ENCODE results near the gene FBXO9. TPM values are rescaled to one million over a fixed set of nuclear protein-coding genes. Genes with fewer than 3 reads are reported as not detected.

The FBXO9 gene
- total and polyA plus RNA-seq, 2 of the 8 experiments (the other 6 are each of a cell fraction or from before 2014, with no cell fraction given) = 41.3 to 50.9 TPM

GRCh38 chr6:53089948-53090347 lies 24.7 kb downstream of the FBXO9 start:
- no peaks in the 10 kb centered on the region for H3K27me3 ChIP-seq (replicated peaks in 1 of 4; ENCODE audit: control insufficient read depth in 3 of 4, extremely low read depth in 1 of 4, insufficient read depth in 3 of 4, low read length in 3 of 4)
- no peak overlapping the region for H3K23ac ChIP-seq (ENCODE audit: insufficient read length)
- no peaks in the 10 kb centered on the region for H3K79me1 ChIP-seq (ENCODE audit: low read depth, low read length)
- H3K56ac ChIP-seq (replicated peaks; ENCODE audit: insufficient read length, low read depth, low read length) = no peak overlapping the region
- no peak overlapping the region for H4K5ac ChIP-seq (ENCODE audit: insufficient read length, low read depth, low read length)
- no peak overlapping the region for H4K91ac ChIP-seq (replicated peaks; ENCODE audit: insufficient read length, low read length)
- no peak overlapping the region for H2AK5ac ChIP-seq (ENCODE audit: low read depth, low read length)
- POLR2A ChIA-PET (ENCODE audit: partially characterized antibody) = no interaction called here
- DNase-seq (ENCODE audit: low read depth in 1 of 2, low spot score in 2 of 2) (no peak), FAIRE-seq (no peak)
- H3K4me3 ChIP-seq (ENCODE audit: extremely low read depth in 1 of 4, insufficient read depth in 2 of 4, low read depth in 3 of 4, low read length in 4 of 4) = no peak overlapping the region
- H3K9me3 ChIP-seq (ENCODE audit: insufficient read depth in 2 of 2, low read depth in 1 of 2, low read length in 1 of 2) = no peaks in the 10 kb centered on the region
- CTCF ChIA-PET (ENCODE audit: partially characterized antibody) = no interaction called here
- H4K20me1 ChIP-seq (replicated peaks in 1 of 2; ENCODE audit: control insufficient read depth in 1 of 2, insufficient read depth in 2 of 2, low read length in 2 of 2) = peaks cover 0 to 2% of the 10 kb centered on the region in 2 experiments
- no peak overlapping the region for H3K27ac ChIP-seq (ENCODE audit: low read depth, low read length)
- no peak overlapping the region for H3K4ac ChIP-seq (replicated peaks; ENCODE audit: insufficient read length, low read depth, low read length)
- H2BK12ac ChIP-seq (ENCODE audit: low read depth, low read length) = no peak overlapping the region
- no peak overlapping the region for H4K8ac ChIP-seq (ENCODE audit: extremely low read depth, insufficient read depth, low read length)
- H3K18ac ChIP-seq (ENCODE audit: extremely low read depth, low read length) = no peak overlapping the region
- H2BK5ac ChIP-seq (ENCODE audit: low read depth, low read length) = no peak overlapping the region
- H3K4me1 ChIP-seq (replicated peaks in 1 of 4; ENCODE audit: control insufficient read depth in 3 of 4, insufficient read depth in 4 of 4, low read length in 3 of 4) = no peaks in the 10 kb centered on the region; a peak in 1 of 7 replicates
- H2BK120ac ChIP-seq (replicated peaks; ENCODE audit: low read depth, low read length) = no peak overlapping the region
- H2BK20ac ChIP-seq (ENCODE audit: low read length) = no peak overlapping the region
- no peak overlapping the region for H2AFZ ChIP-seq (ENCODE audit: low read length)
- H3K4me2 ChIP-seq (ENCODE audit: insufficient read depth in 1 of 2, low read depth in 2 of 2, low read length in 2 of 2) = no peak overlapping the region
- TF ChIP-seq TEAD4 (IDR thresholded peaks at IDR 0.05; ENCODE audit: low read depth, low read length) (no peak), USF2 (IDR thresholded peaks at IDR 0.05; ENCODE audit: low read length) (no peak), POLR2AphosphoS5 (IDR thresholded peaks at IDR 0.05; ENCODE audit: low read depth, low read length) (no peak), RXRA (IDR thresholded peaks at IDR 0.05; ENCODE audit: insufficient read depth, low read depth, low read length) (no peak), RNF2 (IDR thresholded peaks at IDR 0.05; ENCODE audit: borderline replicate concordance, low read depth, low read length, missing control alignments, poor library complexity, severe bottlenecking) (no peak), NANOG (IDR thresholded peaks at IDR 0.05; ENCODE audit: insufficient read depth, low read depth, low read length, poor library complexity, severe bottlenecking) (no peak), RFX5 (IDR thresholded peaks at IDR 0.05; ENCODE audit: borderline replicate concordance, low read depth, low read length) (no peak), SP2 (IDR thresholded peaks at IDR 0.05; ENCODE audit: low read length) (no peak), CHD2 (IDR thresholded peaks at IDR 0.05; ENCODE audit: low read length) (no peak), CBX8 (IDR thresholded peaks at IDR 0.05; ENCODE audit: borderline replicate concordance, low read depth, low read length) (no peak), KDM1A (IDR thresholded peaks at IDR 0.05; ENCODE audit: borderline replicate concordance, low read length) (no peak), SIRT6 (IDR thresholded peaks at IDR 0.05; ENCODE audit: low read length) (no peak), HDAC2 (IDR thresholded peaks at IDR 0.05; ENCODE audit: borderline replicate concordance in 1 of 2, low read depth in 2 of 2, low read length in 2 of 2) (no peak), POU5F1 (IDR thresholded peaks at IDR 0.05; ENCODE audit: low read depth, low read length) (no peak)
- no peaks in the 10 kb centered on the region for H3K79me2 ChIP-seq (ENCODE audit: control insufficient read depth in 1 of 2, insufficient read depth in 2 of 2, low read length in 2 of 2)
- peaks cover 0 to 63% (median 9%) of the 10 kb centered on the region in 4 experiments; a peak in 7 of 8 replicates for H3K36me3 ChIP-seq (ENCODE audit: control insufficient read depth in 2 of 4, insufficient read depth in 4 of 4, low read length in 3 of 4)
- H3K9ac ChIP-seq (replicated peaks in 1 of 4; ENCODE audit: extremely low read depth in 1 of 4, low read depth in 3 of 4, low read length in 3 of 4) = no peak overlapping the region
- H2BK15ac ChIP-seq (ENCODE audit: low read length) = no peak overlapping the region
- H3K23me2 ChIP-seq (ENCODE audit: low read depth, low read length) = no peaks in the 10 kb centered on the region
- H3K14ac ChIP-seq (ENCODE audit: insufficient read length) = no peak overlapping the region
